Muscle of leg (tissue), 11 donors: ENCODE results near the gene OLFML1. TPM values are rescaled to one million over a fixed set of nuclear protein-coding genes. Genes with fewer than 3 reads are reported as not detected.

ENCODE experiments used
- DNase-seq: peaks from one replicate; pipeline ENCODE4 v3.0.0; 2013
- H3K27ac ChIP-seq: one replicate; pipeline ENCODE4 v1.5.1; 2013; ENCODE audit warnings: mild to moderate bottlenecking, low read length, control low read depth
- H3K27me3 ChIP-seq: one replicate; pipeline ENCODE4 v1.6.1; 2013; ENCODE audit warnings: low read length; ENCODE audit not compliant: control insufficient read depth, insufficient read depth
- H3K36me3 ChIP-seq: one replicate; pipeline ENCODE4 v1.6.1; 2013; ENCODE audit warnings: low read length; ENCODE audit not compliant: control insufficient read depth, insufficient read depth
- H3K4me1 ChIP-seq: one replicate; pipeline ENCODE4 v1.6.1; 2013; ENCODE audit warnings: low read length; ENCODE audit not compliant: control insufficient read depth, insufficient read depth
- H3K4me3 ChIP-seq: one replicate; pipeline ENCODE4 v1.5.1; 2013; ENCODE audit warnings: low read length, control low read depth
- H3K9me3 ChIP-seq: replicated peaks from 2 replicates; pipeline ENCODE4 v1.6.1; 2013; ENCODE audit warnings: low read depth, low read length; ENCODE audit not compliant: control insufficient read depth
- WGBS: methylation state at CpG from one replicate; pipeline ENCODE4 v1.1.5; 2013; ENCODE audit warnings: missing lambda C conversion rate; ENCODE audit not compliant: insufficient coverage; 5-methylcytosine and 5-hydroxymethylcytosine counted together
- polyA plus RNA-seq, 8 donors: library from polyadenylated mRNA; unstranded; fragments of 120-200 nt; gene quantifications; one replicate each; pipeline versions ENCODE4 v1.2.1 to v1.2.3, GENCODE V29; 2013; ENCODE audit warnings: inconsistent platforms in 1 of 8, low replicate concordance in 1 of 8; ENCODE audit not compliant: insufficient read length in 8 of 8, insufficient read depth in 1 of 8
- total RNA-seq: library from RNA; stranded (reverse); fragments of 120-200 nt; gene quantifications from one replicate; pipeline ENCODE4 v1.2.4, GENCODE V29; 2013

The OLFML1 gene
- total and polyA plus RNA-seq, 9 donors, result 33.1 to 70.5 (median 41.9) TPM

DNA sequence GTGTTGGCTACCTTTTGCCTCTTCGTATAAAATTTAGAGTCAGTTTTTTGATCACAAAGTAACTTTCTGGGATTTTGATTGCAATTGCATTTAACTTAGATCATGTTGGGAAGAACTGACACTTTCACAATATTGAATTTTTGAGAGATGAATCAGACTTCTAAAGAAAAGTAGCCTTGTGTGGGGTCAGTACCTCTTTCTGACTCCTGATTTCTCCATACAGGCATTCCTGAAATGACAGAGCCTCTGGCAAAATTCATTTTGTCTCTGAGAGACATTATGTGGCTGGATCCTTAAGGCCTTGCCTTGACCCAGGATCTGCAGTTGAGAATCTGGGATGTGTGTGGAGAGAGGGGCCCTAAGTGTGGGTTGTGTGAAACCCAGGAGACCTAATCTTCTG lies 66.3 kb downstream of the OLFML1 start:
- Histone ChIP-seq H3K4me1 (no peaks in the 10 kb centered on the region), H3K27me3 (no peaks in the 10 kb centered on the region), H3K9me3 (no peaks in the 10 kb centered on the region), H3K4me3 (no peak overlapping the region), H3K27ac (no peak overlapping the region), H3K36me3 (no peaks in the 10 kb centered on the region)
- no peak for DNase-seq
- WGBS, result no CpG with 5 or more reads among the region's 1 CpG

- Histone ChIP-seq H3K27me3 (no peaks in the 10 kb centered on the region), H3K4me1 (no peaks in the 10 kb centered on the region), H3K27ac (no peak overlapping the region), H3K4me3 (no peak overlapping the region), H3K9me3 (no peaks in the 10 kb centered on the region), H3K36me3 (no peaks in the 10 kb centered on the region)
- no peak for DNase-seq
- WGBS, result 90% methylated on average over 4 of the region's 4 CpGs
Measured at GRCh38 chr11:7552666-7553065, 67.4 kb downstream of the OLFML1 start.

- Histone ChIP-seq H3K27ac (no peak overlapping the region), H3K9me3 (no peaks in the 10 kb centered on the region), H3K4me3 (no peak overlapping the region), H3K36me3 (no peaks in the 10 kb centered on the region), H3K4me1 (no peaks in the 10 kb centered on the region), H3K27me3 (no peaks in the 10 kb centered on the region)
- no peak for DNase-seq
- WGBS, result 59% methylated on average over 4 of the region's 7 CpGs
Measured at GRCh38 chr11:7555052-7555699, 69.9 kb downstream of the OLFML1 start.

- Histone ChIP-seq H3K9me3 (no peaks in the 10 kb centered on the region), H3K27me3 (no peaks in the 10 kb centered on the region), H3K4me1 (no peaks in the 10 kb centered on the region), H3K27ac (no peak overlapping the region), H3K36me3 (no peaks in the 10 kb centered on the region), H3K4me3 (no peak overlapping the region)
- no peak for DNase-seq
Measured at GRCh38 chr11:7558046-7558445, 72.7 kb downstream of the OLFML1 start.

GRCh38 chr11:7559398-7560283 lies 74.3 kb downstream of the OLFML1 start:
- Histone ChIP-seq H3K27me3 (no peaks in the 10 kb centered on the region), H3K9me3 (no peaks in the 10 kb centered on the region), H3K27ac (no peak overlapping the region), H3K4me3 (no peak overlapping the region), H3K36me3 (no peaks in the 10 kb centered on the region), H3K4me1 (peaks cover 3% of the 10 kb centered on the region)
- DNase-seq, result no peak
- 52% methylated on average over 2 of the region's 4 CpGs for WGBS

Other genes starting within 250 kb of the OLFML1 start
- 0.35 TPM for gene SYT9, start 233.6 kb upstream of the OLFML1 start, total RNA-seq
- 1 to 10 TPM in 1 of 8 donors, under 1 TPM in 7; 0.19 to 1.1 (median 0.54) TPM for gene SYT9, start 233.6 kb upstream of the OLFML1 start, polyA plus RNA-seq
- gene PPFIBP2, start 28.5 kb downstream of the OLFML1 start, total RNA-seq, result 45.4 TPM
- 10 to 100 TPM; 40.9 to 72.5 (median 52.3) TPM for gene PPFIBP2, start 28.5 kb downstream of the OLFML1 start, polyA plus RNA-seq
- 7.7 TPM for gene CYB5R2, start 188.0 kb downstream of the OLFML1 start, total RNA-seq
- gene CYB5R2, start 188.0 kb downstream of the OLFML1 start, polyA plus RNA-seq, result 10 to 100 TPM in 7 of 8 donors, 1 to 10 TPM in 1; 9.1 to 15.3 (median 14.0) TPM
- gene OVCH2, start 221.0 kb downstream of the OLFML1 start, total RNA-seq, result not detected
- gene OVCH2, start 221.0 kb downstream of the OLFML1 start, polyA plus RNA-seq, result under 1 TPM in 7 of 8 donors, not detected in 1; 0.11 to 0.31 (median 0.20) TPM